Measurements from ENCODE around the gene TRPC6.
"Not testable (repeated sequence)": the region's sequence is repeated elsewhere in the genome, so short reads cannot be mapped to it uniquely, and the experiment has no call there.

The TRPC6 gene

GRCh38 chr11:101453682-101454081 is 130.1 kb downstream of the TRPC6 start:
- no peak for DNase-seq (ENCODE audit: low read depth in 3 of 3)

DNA sequence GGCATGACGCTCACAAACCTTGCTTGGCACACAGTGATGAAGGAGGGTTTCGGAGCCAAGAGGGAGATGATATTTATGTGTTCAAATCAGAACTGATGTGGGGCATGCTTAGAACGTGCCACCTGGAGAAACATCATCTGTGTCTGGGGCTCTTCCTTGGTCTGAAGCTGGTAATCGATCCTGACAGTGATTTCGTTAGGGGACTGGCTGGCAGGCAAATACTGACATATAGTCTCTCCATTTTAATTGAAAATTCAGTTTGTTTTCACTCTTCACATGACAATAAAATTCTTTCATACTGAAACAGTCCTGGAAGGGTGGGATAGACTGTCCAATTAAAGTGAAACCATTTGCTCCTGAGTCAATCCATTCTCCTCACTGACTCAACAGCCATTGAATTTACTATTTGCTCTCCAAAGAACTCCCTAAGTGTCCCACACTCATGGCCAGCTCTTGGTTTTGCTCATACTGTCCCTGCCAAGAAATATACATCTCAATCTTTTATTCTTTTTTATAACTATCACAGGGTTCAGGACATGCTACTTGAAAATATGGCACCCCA is 134.8 kb downstream of the TRPC6 start:
- no peak for DNase-seq (ENCODE audit: low read depth in 3 of 3)

DNA sequence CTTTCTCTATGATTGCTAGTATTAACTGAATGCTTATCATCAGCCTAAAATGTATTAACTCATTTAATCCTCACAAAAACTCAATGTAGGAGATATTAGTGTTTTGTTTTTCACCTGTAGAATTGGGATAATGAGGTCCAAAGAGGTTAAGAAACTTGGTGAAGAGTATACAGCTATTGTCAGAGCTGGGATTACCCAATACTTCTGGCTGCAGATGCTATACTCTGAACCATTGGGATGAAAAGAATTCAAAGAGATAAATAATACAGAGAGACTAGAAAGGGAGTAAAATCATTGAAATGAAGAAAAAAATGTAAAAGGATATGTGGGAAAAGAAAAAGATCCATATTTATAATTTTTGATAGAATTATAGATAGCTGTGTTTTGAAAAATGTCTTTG is 137.1 kb downstream of the TRPC6 start:
- no peak for DNase-seq (ENCODE audit: low read depth in 3 of 3)

GRCh38 chr11:101446238-101446637 is 137.6 kb downstream of the TRPC6 start:
- no peak for DNase-seq (ENCODE audit: low read depth in 3 of 3)

GRCh38 chr11:101445761-101446160 is 138.0 kb downstream of the TRPC6 start:
- no peak for DNase-seq (ENCODE audit: low read depth in 3 of 3)

- DNase-seq (ENCODE audit: low read depth in 3 of 3) = no peak
Observed at GRCh38 chr11:101444851-101445250, 139.0 kb downstream of the TRPC6 start.

DNA sequence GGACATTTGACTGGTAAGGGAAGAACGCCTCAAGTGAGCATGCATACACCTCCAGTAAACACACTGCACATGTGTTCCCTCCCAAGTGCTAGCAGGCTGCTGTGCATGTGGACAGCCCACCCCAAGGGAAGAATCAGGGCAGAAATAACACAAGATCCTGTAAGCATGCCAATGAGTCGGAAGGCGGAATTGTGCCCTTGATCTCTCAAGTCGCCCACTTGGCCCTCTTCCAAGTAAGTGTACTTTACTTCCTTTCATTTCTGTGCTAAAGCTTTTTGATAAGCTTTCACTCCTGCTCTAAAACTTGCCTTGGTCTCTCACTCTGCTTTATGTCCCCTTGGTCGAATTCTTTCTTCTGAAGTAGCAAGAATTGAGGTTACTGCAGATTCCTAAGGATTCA is 139.6 kb downstream of the TRPC6 start:
- no peak for DNase-seq (ENCODE audit: low read depth in 3 of 3)

- no peak for DNase-seq (ENCODE audit: low read depth in 3 of 3)
Observed at GRCh38 chr11:101442936-101443521, 140.8 kb downstream of the TRPC6 start.

DNA sequence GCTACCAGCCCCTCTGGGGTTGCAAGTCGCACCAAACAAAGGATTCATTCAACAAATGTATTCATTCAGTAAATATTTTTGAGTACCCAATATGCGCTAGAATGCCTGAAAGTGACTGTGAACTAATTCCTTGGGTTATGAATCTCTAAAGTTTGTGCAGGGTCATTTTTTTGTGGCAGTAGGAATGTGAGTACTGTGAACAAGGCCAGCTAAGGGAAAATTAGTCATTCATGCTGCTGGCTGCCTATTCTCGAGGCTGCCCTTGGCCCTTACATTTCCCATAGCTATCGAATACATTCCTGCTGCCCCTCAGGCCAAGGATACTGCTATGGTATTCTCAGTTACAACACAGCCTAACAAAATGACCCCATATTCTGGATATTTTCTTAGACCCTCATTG is 141.6 kb downstream of the TRPC6 start:
- DNase-seq (ENCODE audit: low read depth in 3 of 3) = no peak

- no peak for DNase-seq (ENCODE audit: low read depth in 3 of 3)
Observed at GRCh38 chr11:101441747-101442146, 142.1 kb downstream of the TRPC6 start.

DNA sequence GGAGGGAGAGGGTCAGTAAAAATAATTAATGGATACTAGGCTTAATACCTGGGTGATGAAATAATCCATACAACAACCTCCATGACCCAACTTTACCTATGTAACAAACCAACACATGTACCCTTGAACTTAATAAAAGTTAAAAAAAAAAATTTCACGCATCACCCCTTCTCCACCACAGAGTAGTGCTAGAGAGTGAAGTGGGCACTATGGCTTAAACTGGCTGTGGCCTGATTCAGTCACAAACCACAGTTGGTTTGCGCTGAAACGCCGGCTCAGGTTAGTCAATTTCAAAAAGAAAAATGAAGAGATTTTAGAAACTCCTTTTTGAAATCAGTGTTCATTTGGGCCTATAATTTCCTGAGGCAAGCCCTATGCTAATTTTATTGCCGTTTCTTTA is 144.3 kb downstream of the TRPC6 start:
- DNase-seq (ENCODE audit: low read depth in 3 of 3) = no peak

DNA sequence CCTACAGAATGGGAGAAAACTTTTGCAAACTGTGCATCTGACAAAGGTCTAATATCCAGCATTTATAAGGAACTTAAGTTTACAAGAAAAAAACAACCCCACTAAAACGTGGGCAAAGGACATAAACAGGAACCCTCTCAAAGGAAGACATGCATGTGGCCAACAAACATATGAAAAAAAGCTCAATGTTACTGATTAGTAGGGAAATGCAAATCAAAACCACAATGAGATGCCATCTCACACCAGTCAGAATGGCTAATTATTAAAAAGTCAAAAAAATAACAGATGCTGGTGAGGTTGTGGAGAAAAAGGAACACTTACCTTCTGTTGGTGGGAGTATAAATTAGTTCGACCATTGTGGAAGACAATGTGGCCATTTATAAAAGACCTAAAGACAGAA is 145.1 kb downstream of the TRPC6 start:
- DNase-seq (ENCODE audit: low read depth in 3 of 3) = not testable (repeated sequence)

DNA sequence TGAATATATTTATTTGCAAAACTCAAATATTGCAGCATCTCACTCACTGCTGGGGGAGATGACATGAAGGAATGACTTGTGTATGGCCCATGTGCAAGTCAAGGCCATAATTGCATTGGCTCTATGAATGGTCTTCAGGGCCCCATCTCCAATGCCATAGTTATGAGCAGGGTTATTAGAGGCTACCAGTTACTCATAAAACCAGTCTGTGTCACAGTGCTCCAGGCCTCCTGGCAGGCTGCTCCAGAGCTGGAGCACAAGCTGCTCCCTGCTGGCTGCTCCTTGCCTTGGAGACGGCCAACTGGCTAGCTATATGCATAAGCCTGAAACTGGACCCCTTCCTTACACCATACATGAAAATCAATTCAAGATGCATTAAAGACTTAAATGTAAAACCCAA is 145.7 kb downstream of the TRPC6 start:
- DNase-seq (ENCODE audit: low read depth in 3 of 3) = no peak

- DNase-seq (ENCODE audit: low read depth in 3 of 3) = no peak
Observed at GRCh38 chr11:101436511-101437142, 147.2 kb downstream of the TRPC6 start.

GRCh38 chr11:101435408-101435973 is 148.3 kb downstream of the TRPC6 start:
- no peak for DNase-seq (ENCODE audit: low read depth in 3 of 3)

DNA sequence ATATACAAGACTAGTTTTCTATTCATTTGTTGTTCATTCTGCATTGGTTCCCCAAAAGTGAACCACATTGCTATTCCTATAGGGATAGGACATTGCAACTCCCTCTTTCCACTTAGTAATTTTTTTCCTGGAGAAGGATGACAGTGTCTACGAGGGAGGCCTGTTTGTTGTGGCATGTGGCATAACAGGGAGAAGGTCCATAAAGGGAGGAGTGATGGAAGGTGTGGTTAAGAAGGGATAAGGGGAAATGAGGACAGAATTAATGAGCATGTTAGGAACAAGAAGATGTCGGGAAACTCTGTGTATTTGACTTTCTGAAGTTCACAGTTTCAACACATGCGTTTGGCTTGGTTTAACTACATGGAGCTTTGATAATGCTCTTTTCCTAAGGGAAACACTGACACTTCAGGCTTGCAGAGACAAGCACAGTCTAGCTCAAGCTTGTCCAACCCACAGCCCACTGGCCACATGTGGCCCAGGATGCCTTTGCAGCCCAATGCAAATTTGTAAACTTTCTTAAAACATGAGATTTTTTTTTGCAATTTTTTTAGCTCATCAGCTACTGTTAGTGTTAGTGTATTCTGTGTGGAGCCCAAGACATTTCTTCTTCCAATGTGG is 149.7 kb downstream of the TRPC6 start:
- DNase-seq (ENCODE audit: low read depth in 3 of 3) = no peak

GRCh38 chr11:101433151-101433550 is 150.7 kb downstream of the TRPC6 start:
- DNase-seq (ENCODE audit: low read depth in 3 of 3) = no peak

DNA sequence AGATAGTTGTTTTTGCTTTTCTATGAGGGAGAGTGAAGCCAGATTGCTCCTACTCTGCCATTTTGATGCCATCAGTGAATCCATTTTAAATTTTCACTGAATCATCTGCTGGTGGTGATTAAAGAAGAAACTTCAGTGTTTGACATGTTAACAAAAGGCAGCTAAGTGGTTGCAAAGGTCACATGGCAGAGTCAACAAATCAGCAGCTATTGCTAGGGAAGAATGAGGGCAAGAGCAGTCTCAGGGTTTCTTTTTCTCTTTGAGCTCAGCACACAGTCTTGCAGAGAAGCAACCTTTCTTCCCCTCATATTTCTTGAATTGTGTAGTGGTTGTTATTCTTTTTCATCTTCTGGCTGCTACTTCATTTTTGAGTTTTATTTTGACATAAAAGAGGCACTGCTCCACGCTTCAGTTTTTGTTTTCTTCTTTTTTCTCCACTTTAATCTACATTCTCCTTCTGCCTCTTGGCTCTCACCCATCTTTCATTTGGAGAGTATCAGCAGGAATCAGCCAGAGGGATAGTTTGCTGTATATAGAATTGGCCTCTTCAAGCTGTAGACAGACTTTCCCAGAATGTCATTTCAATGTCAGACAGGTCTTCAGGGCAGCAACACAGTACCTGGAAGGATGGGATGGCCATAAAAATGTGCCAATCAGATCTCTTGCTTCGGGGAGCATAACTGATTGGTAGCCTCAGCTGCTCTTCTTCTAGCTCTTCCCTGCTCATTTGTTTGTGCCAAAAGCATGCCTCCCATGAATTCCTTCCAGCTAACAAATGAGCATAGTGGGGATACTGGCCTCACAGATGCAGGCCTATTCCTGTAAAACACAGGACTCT is 153.9 kb downstream of the TRPC6 start:
- DNase-seq (ENCODE audit: low read depth in 3 of 3) = no peak

DNA sequence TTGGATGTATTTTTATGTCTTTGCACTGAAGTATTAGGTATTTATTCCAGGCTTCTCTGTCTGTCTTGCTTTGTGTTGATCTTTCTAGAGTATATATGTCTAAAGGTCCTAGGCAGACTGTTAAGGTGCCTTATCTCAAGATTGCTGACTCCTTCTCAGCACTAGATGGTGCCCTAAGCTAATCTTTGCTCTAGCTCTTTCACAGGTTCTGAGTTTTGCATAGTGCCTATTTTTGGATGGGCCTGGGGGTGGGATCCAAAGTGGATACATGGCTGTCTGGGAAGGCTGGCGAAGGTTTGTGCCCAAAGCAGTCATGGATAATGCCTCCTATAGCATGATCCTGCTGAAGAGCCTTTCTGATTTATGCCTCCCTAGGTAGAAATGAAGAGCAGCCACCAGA is 154.9 kb downstream of the TRPC6 start:
- no peak for DNase-seq (ENCODE audit: low read depth in 3 of 3)

DNA sequence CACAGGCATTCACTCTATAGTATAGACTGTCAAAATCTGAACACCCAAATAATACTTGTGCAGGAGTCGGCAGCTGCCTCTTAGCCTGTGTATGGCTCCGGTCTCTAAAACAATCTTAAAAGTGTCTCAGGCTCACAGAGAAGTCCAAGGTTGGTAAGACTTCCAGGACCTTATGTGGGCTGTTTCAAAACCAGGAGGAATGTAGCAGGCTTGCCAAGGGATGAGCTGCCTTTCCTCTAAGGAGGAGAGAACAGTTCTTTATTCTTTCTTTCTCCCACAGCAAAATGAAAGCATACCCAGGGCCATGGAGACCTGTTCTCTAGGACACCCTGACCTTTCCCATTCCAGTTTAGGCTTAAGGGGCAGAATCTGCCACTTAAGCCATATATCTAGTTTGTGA is 176.5 kb downstream of the TRPC6 start:
- no peak for DNase-seq (ENCODE audit: low read depth in 3 of 3)

All from stimulated activated CD4-positive, alpha-beta T cell treated with anti-CD3 and anti-CD28 coated beads, TNF-alpha, amount 100 ng/mL, for 48 hours (primary cell).